GM13977 (cell line): ENCODE results near the gene SCN5A.
A peak's percentile ranks its signal among the peaks of the same experiment; 100 is the strongest.

Experiments used
- DNase-seq: peaks from one replicate; pipeline ENCODE4 v3.0.0; 2012; ENCODE audit warnings: low spot score
- in situ Hi-C: fragments of 300-500 bp; cut with MboI; formaldehyde crosslinking; loops from one replicate; pipeline ENCODE4 v1.12.0; 2022; ENCODE audit warnings: low sequenced_read_pairs, low pct_unique_long_range_greater_than_20kb, mixed read lengths, inconsistent platforms; ENCODE audit not compliant: unreplicated experiment
- TF ChIP-seq, protein P1 (sequence below): IDR thresholded peaks from 2 replicates; pipeline ENCODE4 v1.5.1; 2012; ENCODE audit warnings: mild to moderate bottlenecking, control low read depth; ENCODE audit not compliant: insufficient read depth; ENCODE audit errors: extremely low read depth, missing control alignments

The SCN5A gene

DNA sequence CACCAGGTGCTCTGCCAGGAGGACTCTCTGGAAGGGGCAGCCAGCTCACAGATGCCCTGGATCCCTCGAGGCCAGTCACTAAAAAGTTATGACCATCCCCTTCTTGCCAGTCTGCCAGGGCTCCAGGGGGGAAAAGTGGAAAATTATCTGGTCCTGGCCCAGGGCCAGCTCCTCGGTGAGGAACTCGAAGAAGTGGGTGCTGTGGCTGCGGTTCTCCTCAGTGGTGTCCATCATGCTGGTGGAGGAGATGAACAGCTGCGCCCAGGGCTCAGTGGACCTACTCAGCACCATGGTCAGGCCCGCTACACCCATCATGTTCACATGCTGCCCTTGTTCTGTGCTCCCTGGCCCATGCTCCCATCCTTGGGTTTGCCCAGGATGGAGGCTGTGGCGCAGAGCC is 134.1 kb downstream of the SCN5A start:
- DNase-seq: no peak
- in situ Hi-C loops: no loop called here
- TF ChIP-seq, protein P1, sequence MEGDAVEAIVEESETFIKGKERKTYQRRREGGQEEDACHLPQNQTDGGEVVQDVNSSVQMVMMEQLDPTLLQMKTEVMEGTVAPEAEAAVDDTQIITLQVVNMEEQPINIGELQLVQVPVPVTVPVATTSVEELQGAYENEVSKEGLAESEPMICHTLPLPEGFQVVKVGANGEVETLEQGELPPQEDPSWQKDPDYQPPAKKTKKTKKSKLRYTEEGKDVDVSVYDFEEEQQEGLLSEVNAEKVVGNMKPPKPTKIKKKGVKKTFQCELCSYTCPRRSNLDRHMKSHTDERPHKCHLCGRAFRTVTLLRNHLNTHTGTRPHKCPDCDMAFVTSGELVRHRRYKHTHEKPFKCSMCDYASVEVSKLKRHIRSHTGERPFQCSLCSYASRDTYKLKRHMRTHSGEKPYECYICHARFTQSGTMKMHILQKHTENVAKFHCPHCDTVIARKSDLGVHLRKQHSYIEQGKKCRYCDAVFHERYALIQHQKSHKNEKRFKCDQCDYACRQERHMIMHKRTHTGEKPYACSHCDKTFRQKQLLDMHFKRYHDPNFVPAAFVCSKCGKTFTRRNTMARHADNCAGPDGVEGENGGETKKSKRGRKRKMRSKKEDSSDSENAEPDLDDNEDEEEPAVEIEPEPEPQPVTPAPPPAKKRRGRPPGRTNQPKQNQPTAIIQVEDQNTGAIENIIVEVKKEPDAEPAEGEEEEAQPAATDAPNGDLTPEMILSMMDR: no peak

DNA sequence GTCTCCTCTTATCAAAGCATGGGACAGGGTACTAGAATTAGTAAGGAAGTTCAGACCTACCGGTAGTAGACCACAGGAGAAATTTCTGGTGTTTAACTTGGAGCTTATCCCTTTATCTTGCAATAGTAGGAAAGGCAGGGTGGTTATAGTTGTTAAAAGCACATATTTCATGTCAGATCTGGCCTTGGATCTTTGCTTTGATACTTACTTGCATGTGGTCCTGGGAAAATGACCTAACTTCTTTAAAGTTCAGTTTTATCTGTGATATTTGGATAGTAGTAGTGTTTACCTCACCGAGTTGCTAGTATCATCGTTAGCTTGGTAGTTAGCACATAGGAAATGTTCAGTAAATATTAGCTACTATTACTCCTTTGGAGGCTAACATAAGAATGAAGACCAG is 137.9 kb downstream of the SCN5A start:
- TF ChIP-seq, protein P1: no peak
- DNase-seq: no peak
- in situ Hi-C loops: no loop called here

DNA sequence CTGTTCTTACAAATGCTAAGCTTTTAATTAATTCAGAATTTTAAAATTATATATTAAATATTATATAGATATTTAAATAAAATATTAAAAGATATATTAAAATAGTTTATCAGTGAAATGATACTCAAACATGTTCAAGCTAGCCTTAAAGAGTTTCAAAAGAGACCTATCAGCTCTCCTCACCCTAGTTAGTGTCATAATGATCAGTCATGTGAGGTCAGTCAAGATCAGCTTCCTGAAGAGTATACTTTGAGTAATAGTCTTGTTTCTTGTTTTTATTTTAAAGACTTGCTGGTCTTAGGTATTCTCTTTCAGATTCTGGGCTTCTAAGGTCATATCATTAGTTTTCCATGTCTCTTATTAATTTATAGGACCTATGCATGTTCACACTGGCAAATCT is 138.9 kb downstream of the SCN5A start:
- no peak for DNase-seq
- in situ Hi-C loops: no loop called here

DNA sequence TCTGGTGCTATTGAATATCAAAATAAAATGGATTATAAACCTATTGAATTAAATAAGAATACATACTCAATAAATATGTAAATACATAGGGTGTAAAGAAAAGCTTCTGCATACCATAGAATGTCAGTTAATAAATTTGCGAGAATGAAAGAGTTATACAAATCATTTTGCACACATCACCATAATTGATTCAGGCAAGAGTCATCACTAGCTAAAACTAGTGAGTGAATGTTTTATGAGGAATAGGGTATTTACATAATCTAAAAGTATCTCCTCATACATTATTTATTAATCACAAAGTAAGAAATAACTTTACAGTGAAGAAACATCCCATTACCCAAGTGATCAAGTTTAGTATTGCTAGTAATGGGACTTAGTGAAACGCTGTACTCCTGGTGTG is 139.8 kb downstream of the SCN5A start:
- in situ Hi-C loops: no loop called here
- TF ChIP-seq, protein P1: no peak
- DNase-seq: no peak

More for the DNA sequence above, 138.9 kb downstream of the SCN5A start:
- TF ChIP-seq, protein P1: no peak

DNA sequence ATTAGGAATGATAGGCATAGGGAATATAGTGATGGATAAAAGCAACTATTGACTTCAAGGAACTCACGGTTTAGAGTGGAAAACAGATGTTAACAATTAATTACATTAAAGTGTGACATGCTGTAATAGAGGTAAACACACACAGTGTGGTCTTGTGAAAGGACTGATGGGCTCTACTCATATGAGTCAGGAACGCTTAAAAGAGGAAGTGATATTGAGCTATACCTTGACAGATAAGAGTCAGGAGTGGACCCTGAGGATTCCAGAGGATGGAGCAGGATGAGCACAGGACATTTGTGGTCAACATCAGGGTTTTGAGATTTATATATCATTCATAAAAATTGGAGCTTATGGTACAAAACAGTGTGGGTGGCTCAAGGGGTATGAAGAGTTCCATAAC is 142.4 kb downstream of the SCN5A start:
- in situ Hi-C loops: no loop called here
- DNase-seq: peak; percentile 49
- TF ChIP-seq, protein P1: no peak

DNA sequence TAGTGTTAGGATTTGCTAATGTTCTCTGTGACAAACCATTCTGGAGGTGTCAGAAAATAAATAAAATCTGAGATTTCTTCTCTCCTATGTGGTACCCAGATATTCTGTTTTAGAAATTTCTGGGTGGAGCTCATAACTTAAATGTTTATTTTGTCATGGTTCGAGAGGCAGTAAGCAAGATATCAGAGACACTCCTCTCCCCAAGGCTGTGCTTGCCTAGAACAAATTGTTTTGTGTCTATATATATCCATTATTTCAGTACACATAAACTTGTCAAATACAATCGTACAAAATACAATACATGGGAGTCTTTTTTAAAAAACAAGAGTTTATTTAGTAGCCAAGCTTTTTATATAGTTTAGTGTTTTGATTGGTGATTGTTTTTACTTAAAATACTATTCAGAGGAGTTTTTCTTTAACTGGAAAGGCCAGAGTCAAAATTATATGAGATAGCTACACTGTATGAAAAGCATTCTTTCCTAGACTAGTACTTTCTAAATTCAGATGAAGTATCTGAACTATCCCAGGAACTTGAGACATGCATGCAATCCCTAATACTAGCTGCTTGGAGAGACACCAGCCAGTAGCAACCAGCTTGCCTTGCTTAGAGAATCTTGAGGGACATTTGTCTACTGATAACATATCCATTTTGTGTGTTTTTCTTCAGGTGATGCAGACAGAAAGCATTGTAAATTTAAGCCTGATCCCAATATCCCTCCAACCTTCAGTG is 148.6 kb downstream of the SCN5A start:
- TF ChIP-seq, protein P1: no peak
- in situ Hi-C loops: no loop called here
- no peak for DNase-seq
